ENCODE results near the gene MAST4.

The MAST4 gene

DNA sequence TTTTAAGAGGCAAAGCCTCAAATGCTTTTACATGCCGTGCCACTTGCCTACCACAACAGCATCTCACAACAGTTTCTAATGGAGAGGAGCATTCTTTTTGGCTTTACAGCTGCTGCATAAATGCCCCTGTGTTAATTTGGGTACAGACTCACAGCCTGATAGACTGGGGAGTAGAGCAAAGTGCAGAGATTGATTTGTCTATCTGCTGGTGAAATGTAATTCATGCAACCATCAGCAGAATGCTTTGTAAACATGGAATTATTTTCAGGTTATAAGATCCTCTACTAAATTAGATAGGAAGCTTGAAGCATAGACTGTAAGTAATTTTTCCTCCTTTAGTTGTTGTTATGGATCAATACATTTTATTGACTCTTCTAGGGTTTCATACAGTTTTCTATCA lies 430.1 kb downstream of the MAST4 start:
- ChIA-PET POLR2A (no interaction called here), CTCF (interaction anchor here (1.6 kb wide), 1 partner anchor 10 kb away, joined by 5 read pairs; no protein-coding TSS in a partner anchor)
- no peak for DNase-seq (ENCODE audit: extremely low spot score)
- TF ChIP-seq, protein P1, sequence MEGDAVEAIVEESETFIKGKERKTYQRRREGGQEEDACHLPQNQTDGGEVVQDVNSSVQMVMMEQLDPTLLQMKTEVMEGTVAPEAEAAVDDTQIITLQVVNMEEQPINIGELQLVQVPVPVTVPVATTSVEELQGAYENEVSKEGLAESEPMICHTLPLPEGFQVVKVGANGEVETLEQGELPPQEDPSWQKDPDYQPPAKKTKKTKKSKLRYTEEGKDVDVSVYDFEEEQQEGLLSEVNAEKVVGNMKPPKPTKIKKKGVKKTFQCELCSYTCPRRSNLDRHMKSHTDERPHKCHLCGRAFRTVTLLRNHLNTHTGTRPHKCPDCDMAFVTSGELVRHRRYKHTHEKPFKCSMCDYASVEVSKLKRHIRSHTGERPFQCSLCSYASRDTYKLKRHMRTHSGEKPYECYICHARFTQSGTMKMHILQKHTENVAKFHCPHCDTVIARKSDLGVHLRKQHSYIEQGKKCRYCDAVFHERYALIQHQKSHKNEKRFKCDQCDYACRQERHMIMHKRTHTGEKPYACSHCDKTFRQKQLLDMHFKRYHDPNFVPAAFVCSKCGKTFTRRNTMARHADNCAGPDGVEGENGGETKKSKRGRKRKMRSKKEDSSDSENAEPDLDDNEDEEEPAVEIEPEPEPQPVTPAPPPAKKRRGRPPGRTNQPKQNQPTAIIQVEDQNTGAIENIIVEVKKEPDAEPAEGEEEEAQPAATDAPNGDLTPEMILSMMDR (IDR thresholded peaks at IDR 0.05; ENCODE audit: control extremely low read depth, extremely low read depth, low read depth, missing control alignments) = no peak

DNA sequence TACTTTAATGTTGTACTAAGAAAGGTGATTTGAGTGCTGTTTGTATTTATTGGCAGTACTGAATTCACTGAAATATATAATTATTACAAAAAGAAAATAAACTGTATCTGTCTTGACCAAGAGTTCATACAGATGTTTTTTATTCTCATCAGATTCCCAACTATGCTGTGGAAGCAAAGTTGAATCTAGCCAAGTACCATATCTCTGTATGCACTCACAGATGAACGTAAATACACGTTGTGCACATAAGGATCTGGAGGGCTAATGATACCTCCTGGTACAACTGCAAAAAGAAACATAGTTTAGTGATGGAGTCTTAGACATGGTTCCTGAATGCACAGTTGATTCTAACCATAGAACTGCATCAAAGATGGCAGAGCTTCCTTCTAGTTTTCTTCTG lies 431.0 kb downstream of the MAST4 start:
- ChIA-PET CTCF (interaction anchor here (1.4 kb wide), 1 partner anchor 39 kb away, joined by 3 read pairs; no protein-coding TSS in a partner anchor), POLR2A (no interaction called here)
- TF ChIP-seq, protein P1 (IDR thresholded peaks at IDR 0.05; ENCODE audit: control extremely low read depth, extremely low read depth, low read depth, missing control alignments) = no peak
- DNase-seq (ENCODE audit: extremely low spot score) = no peak

DNA sequence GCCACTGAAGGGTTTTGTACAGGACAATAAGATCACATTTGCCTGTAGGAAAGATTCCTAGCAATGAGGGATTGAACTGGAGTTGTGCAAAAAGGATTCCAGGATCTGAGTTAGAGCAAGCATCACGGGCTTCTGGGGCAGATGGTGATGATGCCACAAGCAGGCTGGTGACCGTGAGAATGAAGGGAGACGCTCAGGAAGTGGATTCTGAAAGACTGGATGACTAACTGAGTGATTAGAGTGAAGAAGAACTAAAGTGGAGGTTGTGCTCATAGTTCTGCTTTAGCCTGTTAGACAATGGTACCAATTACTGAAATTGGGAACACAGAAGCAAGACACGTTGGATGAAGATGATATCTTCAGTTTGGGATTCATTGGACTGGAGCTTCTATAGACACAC lies 432.2 kb downstream of the MAST4 start:
- TF ChIP-seq, protein P1 (IDR thresholded peaks at IDR 0.05; ENCODE audit: control extremely low read depth, extremely low read depth, low read depth, missing control alignments) = no peak
- no peak for DNase-seq (ENCODE audit: extremely low spot score)
- POLR2A ChIA-PET = no interaction called here
- CTCF ChIA-PET = interaction anchor here (1.4 kb wide), 1 partner anchor 40 kb away, joined by 3 read pairs; no protein-coding TSS in a partner anchor

DNA sequence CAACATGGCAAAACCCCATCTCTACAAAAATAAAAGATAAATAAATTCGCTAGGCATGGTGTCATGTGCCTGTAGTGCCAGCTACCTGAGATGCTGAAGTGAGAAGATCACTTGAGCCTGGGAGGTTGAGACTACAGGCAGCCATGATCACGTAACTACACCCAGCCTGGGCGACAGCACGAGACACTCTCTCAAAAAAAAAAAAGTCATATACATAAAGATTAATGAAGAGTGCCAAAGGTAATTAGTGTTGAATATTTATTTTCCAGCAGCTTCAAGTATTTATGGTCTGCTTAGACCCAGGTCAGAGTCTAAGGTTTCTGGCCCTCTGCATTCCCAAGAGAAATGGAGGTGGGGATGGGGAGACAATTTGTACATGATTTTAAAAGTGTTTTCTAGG lies 432.7 kb downstream of the MAST4 start:
- CTCF ChIA-PET = no interaction called here

DNA sequence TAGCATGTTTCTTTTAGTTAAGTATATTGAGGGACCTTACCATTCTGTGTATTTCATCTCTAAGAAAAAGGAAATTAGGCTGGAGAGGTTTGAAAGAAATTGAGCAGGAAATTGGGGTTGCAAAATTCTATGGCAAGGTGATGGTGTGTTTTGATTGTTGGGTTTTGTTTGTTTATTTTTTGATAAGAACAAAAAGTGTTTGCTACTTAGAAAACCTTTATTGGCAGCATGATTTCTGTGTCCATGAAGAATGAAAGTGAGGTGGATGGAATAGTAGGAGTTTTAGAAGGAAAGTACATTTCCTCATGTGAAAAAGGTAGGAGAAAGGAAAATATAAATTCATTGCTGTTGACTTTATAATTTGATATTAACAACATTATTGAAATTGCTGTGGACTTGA lies 433.3 kb downstream of the MAST4 start:
- POLR2A ChIA-PET = no interaction called here
- no peak for DNase-seq (ENCODE audit: extremely low spot score)
- TF ChIP-seq, protein P1 (IDR thresholded peaks at IDR 0.05; ENCODE audit: control extremely low read depth, extremely low read depth, low read depth, missing control alignments) = no peak
- CTCF ChIA-PET = no interaction called here

More for the DNA sequence above, 432.7 kb downstream of the MAST4 start:
- TF ChIP-seq, protein P1 (IDR thresholded peaks at IDR 0.05; ENCODE audit: control extremely low read depth, extremely low read depth, low read depth, missing control alignments) = no peak
- POLR2A ChIA-PET = no interaction called here
- DNase-seq (ENCODE audit: extremely low spot score) = no peak

DNA sequence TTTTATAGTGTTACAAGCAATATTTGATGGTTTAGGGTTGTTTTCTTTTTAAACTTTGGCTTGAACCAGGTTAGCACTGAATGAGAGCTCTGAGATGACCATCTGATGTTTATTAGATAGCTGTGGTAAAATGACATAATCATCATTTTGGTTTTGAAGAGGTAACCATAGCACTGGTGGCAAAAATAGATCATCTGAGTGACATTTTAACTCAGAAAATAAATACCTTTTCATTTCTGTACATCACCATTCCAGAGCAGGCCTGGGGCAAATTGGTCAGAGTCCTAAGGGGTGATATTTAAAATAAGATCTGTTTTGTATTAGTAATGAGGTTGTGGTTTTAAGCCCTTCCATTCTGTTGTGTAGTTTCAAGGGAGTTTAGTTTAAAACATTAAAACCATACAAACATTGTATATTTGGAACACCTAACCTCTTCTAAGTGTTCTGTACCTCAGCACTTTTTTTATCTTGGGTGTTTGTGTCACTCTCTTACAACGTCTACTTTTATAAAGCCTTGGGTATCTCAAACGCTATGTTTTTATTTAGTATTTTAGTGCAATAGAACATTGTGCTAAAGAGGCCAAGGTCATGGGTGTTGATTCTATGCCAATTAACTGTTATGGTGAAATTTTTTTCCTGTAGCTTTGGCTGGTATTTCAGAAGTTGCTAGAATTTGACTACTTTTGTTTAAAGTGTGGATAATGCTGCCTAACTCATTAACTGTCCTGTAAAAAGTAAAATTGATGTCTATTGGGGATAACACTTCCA lies 434.3 kb downstream of the MAST4 start:
- DNase-seq (ENCODE audit: extremely low spot score) = no peak
- CTCF ChIA-PET = no interaction called here
- TF ChIP-seq, protein P1 (IDR thresholded peaks at IDR 0.05; ENCODE audit: control extremely low read depth, extremely low read depth, low read depth, missing control alignments) = no peak
- POLR2A ChIA-PET = no interaction called here
